ENCODE measurements around the gene FNIP1. TPM values are rescaled to one million over a fixed set of nuclear protein-coding genes. Genes with fewer than 3 reads are reported as not detected.

The FNIP1 gene
- total RNA-seq, 4 donors from 2014 or later = 36.0 to 42.7 (median 38.5) TPM

GRCh38 chr5:131760793-131761192, 36.0 kb downstream of the FNIP1 start:
- H3K9me3 ChIP-seq = no peaks in the 10 kb centered on the region
- H3K4me1 ChIP-seq = peaks cover 0 to 39% (median 9%) of the 10 kb centered on the region in 4 donors
- peaks cover 0 to 19% (median 2%) of the 10 kb centered on the region in 3 donors for H3K36me3 ChIP-seq
- H3K4me3 ChIP-seq = no peak overlapping the region
- no peak overlapping the region for H3K27ac ChIP-seq
- DNase-seq (ENCODE audit: low spot score in 2 of 2) = no peak
- WGBS, 2 donors = 78 to 85% methylated on average over 2 of the region's 2 CpGs
- TF ChIP-seq, protein P1, sequence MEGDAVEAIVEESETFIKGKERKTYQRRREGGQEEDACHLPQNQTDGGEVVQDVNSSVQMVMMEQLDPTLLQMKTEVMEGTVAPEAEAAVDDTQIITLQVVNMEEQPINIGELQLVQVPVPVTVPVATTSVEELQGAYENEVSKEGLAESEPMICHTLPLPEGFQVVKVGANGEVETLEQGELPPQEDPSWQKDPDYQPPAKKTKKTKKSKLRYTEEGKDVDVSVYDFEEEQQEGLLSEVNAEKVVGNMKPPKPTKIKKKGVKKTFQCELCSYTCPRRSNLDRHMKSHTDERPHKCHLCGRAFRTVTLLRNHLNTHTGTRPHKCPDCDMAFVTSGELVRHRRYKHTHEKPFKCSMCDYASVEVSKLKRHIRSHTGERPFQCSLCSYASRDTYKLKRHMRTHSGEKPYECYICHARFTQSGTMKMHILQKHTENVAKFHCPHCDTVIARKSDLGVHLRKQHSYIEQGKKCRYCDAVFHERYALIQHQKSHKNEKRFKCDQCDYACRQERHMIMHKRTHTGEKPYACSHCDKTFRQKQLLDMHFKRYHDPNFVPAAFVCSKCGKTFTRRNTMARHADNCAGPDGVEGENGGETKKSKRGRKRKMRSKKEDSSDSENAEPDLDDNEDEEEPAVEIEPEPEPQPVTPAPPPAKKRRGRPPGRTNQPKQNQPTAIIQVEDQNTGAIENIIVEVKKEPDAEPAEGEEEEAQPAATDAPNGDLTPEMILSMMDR (IDR thresholded peaks at IDR 0.05) = no peak
- TF ChIP-seq EP300 (IDR thresholded peaks at IDR 0.05) (no peak), POLR2A (IDR thresholded peaks at IDR 0.05) (no peak)
- no peaks in the 10 kb centered on the region for H3K27me3 ChIP-seq

GRCh38 chr5:131759704-131760103, 37.1 kb downstream of the FNIP1 start:
- DNase-seq (ENCODE audit: low spot score in 2 of 2) = no peak
- Histone ChIP-seq H3K36me3 (peaks cover 0 to 16% (median 0%) of the 10 kb centered on the region in 3 donors), H3K27ac (no peak overlapping the region), H3K27me3 (no peaks in the 10 kb centered on the region), H3K4me3 (no peak overlapping the region), H3K9me3 (no peaks in the 10 kb centered on the region), H3K4me1 (peaks cover 0 to 28% (median 9%) of the 10 kb centered on the region in 4 donors)
- WGBS, 2 donors = 92 to 94% methylated on average over 1 of the region's 1 CpG
- TF ChIP-seq, protein P1 (IDR thresholded peaks at IDR 0.05) = no peak
- no peak for TF ChIP-seq EP300 (IDR thresholded peaks at IDR 0.05)
- TF ChIP-seq POLR2A (IDR thresholded peaks at IDR 0.05) = no peak

GRCh38 chr5:131758520-131758900, 38.3 kb downstream of the FNIP1 start:
- no peaks in the 10 kb centered on the region for H3K27me3 ChIP-seq
- no peak overlapping the region for H3K27ac ChIP-seq
- WGBS, 2 donors = 40 to 59% methylated on average over 3 of the region's 3 CpGs
- H3K9me3 ChIP-seq = no peaks in the 10 kb centered on the region
- peaks cover 0 to 26% (median 9%) of the 10 kb centered on the region in 4 donors for H3K4me1 ChIP-seq
- no peak for DNase-seq (ENCODE audit: low spot score in 2 of 2)
- H3K4me3 ChIP-seq = no peak overlapping the region
- TF ChIP-seq, protein P1 (IDR thresholded peaks at IDR 0.05) = no peak
- TF ChIP-seq EP300 (IDR thresholded peaks at IDR 0.05) (no peak), POLR2A (IDR thresholded peaks at IDR 0.05) (no peak)
- peaks cover 0 to 4% (median 0%) of the 10 kb centered on the region in 3 donors for H3K36me3 ChIP-seq

DNA sequence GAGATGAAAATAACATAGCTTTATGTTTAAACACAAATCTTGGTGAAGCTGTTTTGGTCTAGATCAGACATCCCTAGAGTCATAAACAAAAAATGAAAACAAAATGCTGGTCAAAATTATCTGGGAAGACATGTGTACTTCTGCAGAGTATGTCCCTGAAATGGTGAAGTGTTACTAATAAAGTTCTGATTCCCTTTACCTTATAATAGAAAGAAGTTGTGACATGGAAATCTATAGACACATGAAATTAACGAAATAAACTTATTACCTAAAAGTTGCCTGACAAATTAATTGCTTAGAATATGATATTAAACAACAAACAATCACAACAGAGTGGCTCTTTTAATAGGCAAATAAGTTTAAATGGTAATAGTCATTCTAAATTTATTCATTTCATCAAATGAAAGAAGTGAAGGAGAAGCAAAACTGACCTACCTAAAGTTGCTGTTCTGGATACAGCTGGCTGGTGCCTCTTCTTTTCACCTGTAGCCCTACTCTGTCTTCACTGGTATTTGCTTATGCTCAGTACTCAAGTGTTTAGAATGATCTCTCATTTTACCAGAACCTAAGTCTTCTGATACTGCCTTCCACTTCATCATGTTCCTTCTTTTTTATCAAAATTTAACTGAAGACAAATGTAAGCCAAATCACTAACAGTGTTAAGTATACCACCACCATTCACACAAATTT, 38.8 kb downstream of the FNIP1 start:
- no peaks in the 10 kb centered on the region for H3K27me3 ChIP-seq
- 94 to 96% methylated on average over 1 of the region's 1 CpG for WGBS, 2 donors
- TF ChIP-seq POLR2A (IDR thresholded peaks at IDR 0.05) (no peak), EP300 (IDR thresholded peaks at IDR 0.05) (no peak)
- TF ChIP-seq, protein P1 (IDR thresholded peaks at IDR 0.05) = no peak
- H3K4me1 ChIP-seq = peaks cover 0 to 26% (median 9%) of the 10 kb centered on the region in 4 donors
- H3K36me3 ChIP-seq = no peaks in the 10 kb centered on the region
- no peak overlapping the region for H3K4me3 ChIP-seq
- DNase-seq (ENCODE audit: low spot score in 2 of 2) = no peak
- H3K27ac ChIP-seq = no peak overlapping the region
- no peaks in the 10 kb centered on the region for H3K9me3 ChIP-seq

GRCh38 chr5:131756942-131757341, 39.9 kb downstream of the FNIP1 start:
- no peak overlapping the region for H3K4me3 ChIP-seq
- no peaks in the 10 kb centered on the region for H3K36me3 ChIP-seq
- no peak for TF ChIP-seq POLR2A (IDR thresholded peaks at IDR 0.05)
- TF ChIP-seq, protein P1 (IDR thresholded peaks at IDR 0.05) = no peak
- WGBS, 2 donors = 53 to 58% methylated on average over 1 of the region's 1 CpG
- H3K27me3 ChIP-seq = no peaks in the 10 kb centered on the region
- peaks cover 0 to 3% (median 0%) of the 10 kb centered on the region in 4 donors for H3K9me3 ChIP-seq
- no peak for DNase-seq (ENCODE audit: low spot score in 2 of 2)
- no peak overlapping the region for H3K27ac ChIP-seq
- peaks cover 0 to 26% (median 9%) of the 10 kb centered on the region in 4 donors for H3K4me1 ChIP-seq

Measured in tibial nerve (tissue), 4 donors.